ENCODE data around the gene ZC3H10. TPM values are rescaled to one million over a fixed set of nuclear protein-coding genes. Genes with fewer than 3 reads are reported as not detected.
A peak's percentile ranks its signal among the peaks of the same experiment; 100 is the strongest.

ZC3H10 gene
- total RNA-seq, 1 experiment from 2014 or later = 8.7 TPM

DNA sequence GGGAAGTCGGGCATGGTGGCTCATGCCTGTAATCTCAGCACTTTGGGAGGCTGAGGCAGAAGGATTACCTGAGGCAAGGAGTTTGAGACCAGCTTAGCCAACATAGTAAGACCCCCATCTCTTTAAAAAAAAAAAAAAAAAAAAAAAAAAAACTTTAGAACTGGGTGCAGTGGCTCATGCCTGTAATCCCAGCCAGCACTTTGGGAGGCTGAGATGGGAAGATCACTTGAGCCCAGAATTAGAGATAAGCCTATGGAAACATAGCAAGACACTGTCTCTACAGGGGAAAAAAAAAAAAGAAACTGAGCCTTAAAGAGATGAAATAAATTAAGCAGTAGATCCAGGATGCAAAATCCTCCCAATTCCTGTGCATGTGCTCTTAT, 15.4 kb upstream of the ZC3H10 start:
- Histone ChIP-seq H3K9me2 (ENCODE audit: insufficient read depth) (no peaks in the 10 kb centered on the region), H3K27ac (ENCODE audit: low read depth, low read length) (no peak overlapping the region), H2AFZ (ENCODE audit: low read depth, low read length, poor library complexity, severe bottlenecking) (no peak overlapping the region), H3K4me1 (ENCODE audit: control insufficient read depth in 1 of 2, insufficient read depth in 2 of 2, low read length in 2 of 2) (peaks cover 9 to 26% of the 10 kb centered on the region in 2 experiments), H3K79me2 (ENCODE audit: insufficient read depth, low read length) (peaks cover 34% of the 10 kb centered on the region), H3K36me3 (ENCODE audit: control insufficient read depth in 1 of 2, insufficient read depth in 2 of 2, low read length in 2 of 2) (peaks cover 24 to 42% of the 10 kb centered on the region in 2 experiments), H3K27me3 (ENCODE audit: insufficient read depth, low read length) (no peaks in the 10 kb centered on the region), H3K9me3 (ENCODE audit: control insufficient read depth in 1 of 2, insufficient read depth in 1 of 2, low read depth in 1 of 2, low read length in 2 of 2) (no peaks in the 10 kb centered on the region), H3K4me3 (replicated peaks in 1 of 2; ENCODE audit: low read depth in 1 of 2, low read length in 2 of 2) (no peak overlapping the region), H3K9ac (ENCODE audit: low read length) (no peak overlapping the region), H4K20me1 (ENCODE audit: insufficient read depth) (peaks cover 7% of the 10 kb centered on the region; the same call in 1 of the 2 replicates), H3K4me2 (ENCODE audit: low read length) (peak overlapping the region; percentile 93; the same call in 1 of the 2 replicates)
- ChIA-PET CTCF (no interaction called here), RAD21 (ENCODE audit: low non-redundant PET in 1 of 2, low total read pairs in 2 of 2, uncharacterized antibody in 2 of 2, unreplicated experiment in 2 of 2) (no interaction called here), POLR2A (no interaction called here)
- no peak for TF ChIP-seq FOSL1 (IDR thresholded peaks at IDR 0.05; ENCODE audit: low read depth)
- TF ChIP-seq, protein P1, sequence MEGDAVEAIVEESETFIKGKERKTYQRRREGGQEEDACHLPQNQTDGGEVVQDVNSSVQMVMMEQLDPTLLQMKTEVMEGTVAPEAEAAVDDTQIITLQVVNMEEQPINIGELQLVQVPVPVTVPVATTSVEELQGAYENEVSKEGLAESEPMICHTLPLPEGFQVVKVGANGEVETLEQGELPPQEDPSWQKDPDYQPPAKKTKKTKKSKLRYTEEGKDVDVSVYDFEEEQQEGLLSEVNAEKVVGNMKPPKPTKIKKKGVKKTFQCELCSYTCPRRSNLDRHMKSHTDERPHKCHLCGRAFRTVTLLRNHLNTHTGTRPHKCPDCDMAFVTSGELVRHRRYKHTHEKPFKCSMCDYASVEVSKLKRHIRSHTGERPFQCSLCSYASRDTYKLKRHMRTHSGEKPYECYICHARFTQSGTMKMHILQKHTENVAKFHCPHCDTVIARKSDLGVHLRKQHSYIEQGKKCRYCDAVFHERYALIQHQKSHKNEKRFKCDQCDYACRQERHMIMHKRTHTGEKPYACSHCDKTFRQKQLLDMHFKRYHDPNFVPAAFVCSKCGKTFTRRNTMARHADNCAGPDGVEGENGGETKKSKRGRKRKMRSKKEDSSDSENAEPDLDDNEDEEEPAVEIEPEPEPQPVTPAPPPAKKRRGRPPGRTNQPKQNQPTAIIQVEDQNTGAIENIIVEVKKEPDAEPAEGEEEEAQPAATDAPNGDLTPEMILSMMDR (IDR thresholded peaks at IDR 0.05 in 2 of 3, conservative IDR thresholded peaks at IDR 0.05 in 1 of 3; ENCODE audit: borderline replicate concordance in 1 of 3, insufficient read depth in 1 of 3, low read depth in 2 of 3, low read length in 2 of 3) = no peak
- intact Hi-C loops (cut with micrococcal nuclease) = no loop called here
- DNase-seq (ENCODE audit: low read depth, low spot score) (no peak), ATAC-seq (no peak)
- BruUV-seq (replicated peaks) = no TSS peak

DNA sequence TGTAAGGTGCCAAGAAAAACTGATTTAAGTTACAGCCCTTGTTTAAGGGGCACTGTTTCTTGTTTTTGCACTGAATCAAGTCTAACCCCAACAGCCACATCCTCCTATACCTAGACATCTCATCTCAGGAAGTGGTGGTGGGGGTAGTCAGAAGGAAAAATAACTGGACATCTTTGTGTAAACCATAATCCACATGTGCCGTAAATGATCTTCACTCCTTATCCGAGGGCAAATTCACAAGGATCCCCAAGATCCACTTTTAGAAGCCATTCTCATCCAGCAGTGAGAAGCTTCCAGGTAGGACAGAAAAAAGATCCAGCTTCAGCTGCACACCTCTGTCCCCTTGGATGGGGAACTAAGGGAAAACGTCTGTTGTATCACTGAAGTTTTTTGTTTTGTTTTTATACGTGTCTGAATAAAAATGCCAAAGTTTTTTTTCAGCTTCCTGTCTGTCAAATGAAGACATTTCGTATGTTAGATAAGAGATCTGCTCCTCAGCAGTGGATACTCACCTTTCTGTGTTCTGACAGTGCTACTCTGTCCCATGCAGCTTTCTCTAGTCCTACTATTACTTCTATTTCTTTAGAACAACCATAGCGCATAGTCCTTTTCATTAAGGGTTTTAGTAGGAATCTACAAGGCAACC, 14.9 kb upstream of the ZC3H10 start:
- Histone ChIP-seq H3K27me3 (ENCODE audit: insufficient read depth, low read length) (no peaks in the 10 kb centered on the region), H3K4me3 (replicated peaks in 1 of 2; ENCODE audit: low read depth in 1 of 2, low read length in 2 of 2) (peak overlapping the region; percentile 88 to 98), H3K79me2 (ENCODE audit: insufficient read depth, low read length) (peaks cover 40% of the 10 kb centered on the region), H3K4me2 (ENCODE audit: low read length) (peak overlapping the region; percentile 93), H2AFZ (ENCODE audit: low read depth, low read length, poor library complexity, severe bottlenecking) (no peak overlapping the region), H3K9ac (ENCODE audit: low read length) (peak overlapping the region; percentile 100), H3K9me3 (ENCODE audit: control insufficient read depth in 1 of 2, insufficient read depth in 1 of 2, low read depth in 1 of 2, low read length in 2 of 2) (no peaks in the 10 kb centered on the region), H3K27ac (ENCODE audit: low read depth, low read length) (peak overlapping the region; percentile 94; the same call in 1 of the 2 replicates), H3K9me2 (ENCODE audit: insufficient read depth) (no peaks in the 10 kb centered on the region), H4K20me1 (ENCODE audit: insufficient read depth) (peaks cover 7% of the 10 kb centered on the region; the same call in 1 of the 2 replicates), H3K4me1 (ENCODE audit: control insufficient read depth in 1 of 2, insufficient read depth in 2 of 2, low read length in 2 of 2) (peaks cover 9 to 26% of the 10 kb centered on the region in 2 experiments), H3K36me3 (ENCODE audit: control insufficient read depth in 1 of 2, insufficient read depth in 2 of 2, low read length in 2 of 2) (peaks cover 29 to 47% of the 10 kb centered on the region in 2 experiments)
- ChIA-PET CTCF (interaction anchor here (1.4 to 1.6 kb wide), 3 partner anchors 15 to 25 kb away, joined by 4 to 13 read pairs (median 6); partner anchors contain the start of genes ESYT1 and ZC3H10), RAD21 (ENCODE audit: low non-redundant PET in 1 of 2, low total read pairs in 2 of 2, uncharacterized antibody in 2 of 2, unreplicated experiment in 2 of 2) (no interaction called here), POLR2A (interaction anchor here (1.1 to 2.6 kb wide), 3 partner anchors 10 to 285 kb away, joined by 6 to 16 read pairs (median 13); partner anchors contain the start of genes ORMDL2 and SARNP)
- DNase-seq (ENCODE audit: low read depth, low spot score) = no peak
- intact Hi-C loops (cut with micrococcal nuclease) = no loop called here
- no TSS peak for BruUV-seq (replicated peaks)
- ATAC-seq = no peak
- TF ChIP-seq EGR1 (IDR thresholded peaks at IDR 0.05; ENCODE audit: low read depth) = no peak
- no peak for TF ChIP-seq YY1 (IDR thresholded peaks at IDR 0.05; ENCODE audit: extremely low read depth, insufficient replicate concordance, low read depth, low read length)
- no peak for TF ChIP-seq CEBPB (IDR thresholded peaks at IDR 0.05; ENCODE audit: low read depth)
- no peak for TF ChIP-seq SRF (IDR thresholded peaks at IDR 0.05; ENCODE audit: low read depth)
- TF ChIP-seq EZH2phosphoT487 (IDR thresholded peaks at IDR 0.05; ENCODE audit: borderline replicate concordance) = no peak
- TF ChIP-seq SIN3A (IDR thresholded peaks at IDR 0.05; ENCODE audit: low read depth) = no peak
- TF ChIP-seq ZNF274 (IDR thresholded peaks at IDR 0.05; ENCODE audit: low read depth, low read length) = no peak
- no peak for TF ChIP-seq CBX3 (IDR thresholded peaks at IDR 0.05; ENCODE audit: low read depth)
- no peak for TF ChIP-seq POLR2A (IDR thresholded peaks at IDR 0.05; ENCODE audit: borderline replicate concordance, extremely low read depth, insufficient read depth, insufficient read length)
- no peak for TF ChIP-seq JUND (IDR thresholded peaks at IDR 0.05)
- no peak for TF ChIP-seq TCF7L2 (IDR thresholded peaks at IDR 0.05; ENCODE audit: borderline replicate concordance, extremely low read depth, insufficient read depth, insufficient read length)
- TF ChIP-seq, protein P2, sequence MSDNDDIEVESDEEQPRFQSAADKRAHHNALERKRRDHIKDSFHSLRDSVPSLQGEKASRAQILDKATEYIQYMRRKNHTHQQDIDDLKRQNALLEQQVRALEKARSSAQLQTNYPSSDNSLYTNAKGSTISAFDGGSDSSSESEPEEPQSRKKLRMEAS (IDR thresholded peaks at IDR 0.05) = no peak
- TF ChIP-seq POLR2AphosphoS5 (IDR thresholded peaks at IDR 0.05; ENCODE audit: low read depth, low read length) = no peak
